ENCODE data around the gene STAT3. TPM values are rescaled to one million over a fixed set of nuclear protein-coding genes. Genes with fewer than 3 reads are reported as not detected.
A peak's percentile ranks its signal among the peaks of the same experiment; 100 is the strongest.

STAT3 gene
- total and polyA plus RNA-seq, 2 of the 13 experiments (the other 11 are each of a cell fraction or from before 2014, with no cell fraction given), result 61.8 to 62.4 TPM

DNA sequence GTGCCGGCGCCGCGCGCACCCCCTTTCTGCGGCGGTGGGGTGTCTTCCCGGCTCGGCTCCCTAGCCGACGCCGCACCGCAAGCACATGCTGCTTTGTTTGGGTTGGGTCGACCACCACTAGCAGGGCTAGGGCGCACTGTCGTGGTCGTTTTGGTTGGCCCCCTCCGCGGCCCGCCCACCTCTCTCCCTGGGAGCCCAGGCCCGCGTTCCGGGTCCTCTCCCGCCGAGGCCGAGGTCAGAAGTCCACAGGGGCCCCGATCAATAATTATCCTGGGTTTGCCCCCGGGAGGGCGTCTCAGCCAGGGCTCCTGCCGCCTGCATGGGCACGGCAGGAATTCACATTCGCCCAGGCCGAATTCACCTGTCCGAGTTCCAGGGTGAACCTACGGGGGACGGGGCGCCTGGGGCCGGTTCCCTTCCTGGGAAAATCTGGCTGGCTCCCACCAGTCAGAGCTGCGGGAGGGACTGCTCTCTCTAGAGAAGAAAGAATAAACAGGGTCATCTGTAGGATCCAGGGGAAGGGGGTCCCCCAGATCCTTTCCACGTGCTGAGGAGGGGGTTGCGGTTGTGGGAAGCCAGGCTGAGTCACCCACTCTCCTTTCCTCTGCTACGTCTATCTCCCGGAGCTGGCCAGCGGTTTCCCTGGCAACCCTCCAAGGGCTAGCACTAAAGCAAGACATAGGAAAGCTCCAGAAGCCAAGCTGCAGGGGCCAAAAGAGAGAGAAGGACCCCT, 111.5 kb downstream of the STAT3 start (continued):
- no peak for TF ChIP-seq ZNF841 (CRISPR knock-in tag; IDR thresholded peaks at IDR 0.05; ENCODE audit: borderline replicate concordance)
- peak; percentile 91; the same call in 1 of the 2 replicates for TF ChIP-seq ZNF816 (CRISPR knock-in tag; IDR thresholded peaks at IDR 0.05; ENCODE audit: borderline replicate concordance)
- TF ChIP-seq ZBTB49 (CRISPR knock-in tag; IDR thresholded peaks at IDR 0.05; ENCODE audit: borderline replicate concordance), result no peak
- no peak; the same call in 1 of the 2 replicates for TF ChIP-seq PPARG (CRISPR knock-in tag; conservative IDR thresholded peaks at IDR 0.05)
- no peak for TF ChIP-seq TGIF2 (CRISPR knock-in tag; IDR thresholded peaks at IDR 0.05)
- TF ChIP-seq JARID2 (CRISPR knock-in tag; IDR thresholded peaks at IDR 0.05; ENCODE audit: insufficient replicate concordance), result peak; percentile 62
- TF ChIP-seq SOX5 (CRISPR knock-in tag; IDR thresholded peaks at IDR 0.05; ENCODE audit: borderline replicate concordance), result peak; percentile 49; the same call in 1 of the 2 replicates
- TF ChIP-seq ATF4 (CRISPR knock-in tag; IDR thresholded peaks at IDR 0.05), result no peak
- TF ChIP-seq SRSF9 (IDR thresholded peaks at IDR 0.05; ENCODE audit: borderline replicate concordance, insufficient read depth, low read depth, low read length, poor library complexity, severe bottlenecking), result no peak
- TF ChIP-seq FOXK2 (IDR thresholded peaks at IDR 0.05), result no peak
- peak; percentile 64; the same call in 1 of the 2 replicates for TF ChIP-seq REXO4 (CRISPR knock-in tag; IDR thresholded peaks at IDR 0.05; ENCODE audit: borderline replicate concordance)
- no peak for TF ChIP-seq HBP1 (CRISPR knock-in tag; IDR thresholded peaks at IDR 0.05; ENCODE audit: low read depth)
- TF ChIP-seq GABPA (IDR thresholded peaks at IDR 0.05; ENCODE audit: low read depth, low read length), result no peak
- 0 out of 2 replicates have a peak, but pooled peaks have one; percentile 32 for TF ChIP-seq GABPA (CRISPR knock-in tag; IDR thresholded peaks at IDR 0.05; ENCODE audit: low read depth)
- TF ChIP-seq ARID2 (CRISPR knock-in tag; IDR thresholded peaks at IDR 0.05; ENCODE audit: borderline replicate concordance), result no peak
- peak; percentile 75; the same call in 1 of the 2 replicates for TF ChIP-seq NR2F2 (IDR thresholded peaks at IDR 0.05; ENCODE audit: borderline replicate concordance, low read depth)
- TF ChIP-seq MATR3 (CRISPR knock-in tag; IDR thresholded peaks at IDR 0.05), result no peak
- TF ChIP-seq ZNF569 (CRISPR knock-in tag; IDR thresholded peaks at IDR 0.05; ENCODE audit: borderline replicate concordance), result no peak
- TF ChIP-seq KDM5A (IDR thresholded peaks at IDR 0.05; ENCODE audit: borderline replicate concordance, low read length), result peak; percentile 44; the same call in 1 of the 2 replicates
- no peak for TF ChIP-seq SMARCC2 (IDR thresholded peaks at IDR 0.05)
- no peak for TF ChIP-seq ATRX (CRISPR knock-in tag; IDR thresholded peaks at IDR 0.05; ENCODE audit: borderline replicate concordance)
- no peak for TF ChIP-seq NPAS2 (CRISPR knock-in tag; IDR thresholded peaks at IDR 0.05; ENCODE audit: borderline replicate concordance)
- peak; percentile 72; the same call in 1 of the 2 replicates for TF ChIP-seq ZSCAN12 (CRISPR knock-in tag; IDR thresholded peaks at IDR 0.05)
- TF ChIP-seq POLR2AphosphoS2 (IDR thresholded peaks at IDR 0.05; ENCODE audit: low read depth, low read length), result no peak
- peak; percentile 32 for TF ChIP-seq DBP (CRISPR knock-in tag; IDR thresholded peaks at IDR 0.05; ENCODE audit: not compliant biosample characterization)
